WTC11 (cell line): ENCODE measurements around the gene KRTAP10-3.

Experiments
- TEAD4 ChIP-seq: sonication (generic); formaldehyde crosslinking; IDR thresholded peaks from 2 replicates; pipeline ENCODE4 v1.8.0; 2022; ENCODE audit warnings: mild to moderate bottlenecking, missing genetic modification reagents
- TF ChIP-seq, protein P1 (sequence below): fragments of 200-600 bp; IDR thresholded peaks from 2 replicates; pipeline ENCODE4 v1.8.0; 2022; ENCODE audit warnings: antibody characterized with exemption
- TF ChIP-seq, protein P2 (sequence below): sonication (generic); formaldehyde crosslinking; IDR thresholded peaks from 2 replicates; pipeline ENCODE4 v1.8.1; 2022; ENCODE audit warnings: low read depth, missing genetic modification reagents, borderline replicate concordance
- TF ChIP-seq, protein P3 (sequence below): sonication (generic); formaldehyde crosslinking; IDR thresholded peaks from 2 replicates; pipeline ENCODE4 v1.8.0; 2022; ENCODE audit warnings: missing genetic modification reagents
- TF ChIP-seq, protein P4 (sequence below): sonication (generic); formaldehyde crosslinking; conservative IDR thresholded peaks from 2 replicates; pipeline ENCODE4 v1.8.1; 2022; ENCODE audit warnings: mild to moderate bottlenecking, missing genetic modification reagents
- TF ChIP-seq, protein P5 (sequence below): sonication (generic); formaldehyde crosslinking; IDR thresholded peaks from 2 replicates; pipeline ENCODE4 v1.8.0; 2022; ENCODE audit warnings: mild to moderate bottlenecking, missing genetic modification reagents

DNA sequence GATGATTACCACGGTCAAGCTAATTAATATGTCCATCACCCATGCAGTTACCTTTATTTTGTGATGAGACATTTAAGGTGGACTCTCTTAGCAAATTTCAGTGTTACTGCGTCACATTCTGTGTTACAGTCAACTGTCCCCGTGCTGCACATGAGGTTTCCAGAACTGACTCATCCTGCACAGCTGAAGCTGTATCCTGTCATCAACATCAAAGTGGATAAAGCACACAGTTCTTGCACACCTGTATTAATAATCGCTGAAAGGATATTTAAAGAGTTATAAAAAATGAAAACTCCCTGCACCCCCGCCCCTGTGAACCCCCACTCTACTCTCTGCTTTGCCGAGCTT, 25.2 kb upstream of the KRTAP10-3 start:
- TF ChIP-seq, protein P1, sequence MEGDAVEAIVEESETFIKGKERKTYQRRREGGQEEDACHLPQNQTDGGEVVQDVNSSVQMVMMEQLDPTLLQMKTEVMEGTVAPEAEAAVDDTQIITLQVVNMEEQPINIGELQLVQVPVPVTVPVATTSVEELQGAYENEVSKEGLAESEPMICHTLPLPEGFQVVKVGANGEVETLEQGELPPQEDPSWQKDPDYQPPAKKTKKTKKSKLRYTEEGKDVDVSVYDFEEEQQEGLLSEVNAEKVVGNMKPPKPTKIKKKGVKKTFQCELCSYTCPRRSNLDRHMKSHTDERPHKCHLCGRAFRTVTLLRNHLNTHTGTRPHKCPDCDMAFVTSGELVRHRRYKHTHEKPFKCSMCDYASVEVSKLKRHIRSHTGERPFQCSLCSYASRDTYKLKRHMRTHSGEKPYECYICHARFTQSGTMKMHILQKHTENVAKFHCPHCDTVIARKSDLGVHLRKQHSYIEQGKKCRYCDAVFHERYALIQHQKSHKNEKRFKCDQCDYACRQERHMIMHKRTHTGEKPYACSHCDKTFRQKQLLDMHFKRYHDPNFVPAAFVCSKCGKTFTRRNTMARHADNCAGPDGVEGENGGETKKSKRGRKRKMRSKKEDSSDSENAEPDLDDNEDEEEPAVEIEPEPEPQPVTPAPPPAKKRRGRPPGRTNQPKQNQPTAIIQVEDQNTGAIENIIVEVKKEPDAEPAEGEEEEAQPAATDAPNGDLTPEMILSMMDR, result no peak
- TF ChIP-seq TEAD4 (CRISPR knock-in tag), result no peak
- TF ChIP-seq, protein P2, sequence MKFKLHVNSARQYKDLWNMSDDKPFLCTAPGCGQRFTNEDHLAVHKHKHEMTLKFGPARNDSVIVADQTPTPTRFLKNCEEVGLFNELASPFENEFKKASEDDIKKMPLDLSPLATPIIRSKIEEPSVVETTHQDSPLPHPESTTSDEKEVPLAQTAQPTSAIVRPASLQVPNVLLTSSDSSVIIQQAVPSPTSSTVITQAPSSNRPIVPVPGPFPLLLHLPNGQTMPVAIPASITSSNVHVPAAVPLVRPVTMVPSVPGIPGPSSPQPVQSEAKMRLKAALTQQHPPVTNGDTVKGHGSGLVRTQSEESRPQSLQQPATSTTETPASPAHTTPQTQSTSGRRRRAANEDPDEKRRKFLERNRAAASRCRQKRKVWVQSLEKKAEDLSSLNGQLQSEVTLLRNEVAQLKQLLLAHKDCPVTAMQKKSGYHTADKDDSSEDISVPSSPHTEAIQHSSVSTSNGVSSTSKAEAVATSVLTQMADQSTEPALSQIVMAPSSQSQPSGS (CRISPR knock-in tag), result no peak
- TF ChIP-seq, protein P3, sequence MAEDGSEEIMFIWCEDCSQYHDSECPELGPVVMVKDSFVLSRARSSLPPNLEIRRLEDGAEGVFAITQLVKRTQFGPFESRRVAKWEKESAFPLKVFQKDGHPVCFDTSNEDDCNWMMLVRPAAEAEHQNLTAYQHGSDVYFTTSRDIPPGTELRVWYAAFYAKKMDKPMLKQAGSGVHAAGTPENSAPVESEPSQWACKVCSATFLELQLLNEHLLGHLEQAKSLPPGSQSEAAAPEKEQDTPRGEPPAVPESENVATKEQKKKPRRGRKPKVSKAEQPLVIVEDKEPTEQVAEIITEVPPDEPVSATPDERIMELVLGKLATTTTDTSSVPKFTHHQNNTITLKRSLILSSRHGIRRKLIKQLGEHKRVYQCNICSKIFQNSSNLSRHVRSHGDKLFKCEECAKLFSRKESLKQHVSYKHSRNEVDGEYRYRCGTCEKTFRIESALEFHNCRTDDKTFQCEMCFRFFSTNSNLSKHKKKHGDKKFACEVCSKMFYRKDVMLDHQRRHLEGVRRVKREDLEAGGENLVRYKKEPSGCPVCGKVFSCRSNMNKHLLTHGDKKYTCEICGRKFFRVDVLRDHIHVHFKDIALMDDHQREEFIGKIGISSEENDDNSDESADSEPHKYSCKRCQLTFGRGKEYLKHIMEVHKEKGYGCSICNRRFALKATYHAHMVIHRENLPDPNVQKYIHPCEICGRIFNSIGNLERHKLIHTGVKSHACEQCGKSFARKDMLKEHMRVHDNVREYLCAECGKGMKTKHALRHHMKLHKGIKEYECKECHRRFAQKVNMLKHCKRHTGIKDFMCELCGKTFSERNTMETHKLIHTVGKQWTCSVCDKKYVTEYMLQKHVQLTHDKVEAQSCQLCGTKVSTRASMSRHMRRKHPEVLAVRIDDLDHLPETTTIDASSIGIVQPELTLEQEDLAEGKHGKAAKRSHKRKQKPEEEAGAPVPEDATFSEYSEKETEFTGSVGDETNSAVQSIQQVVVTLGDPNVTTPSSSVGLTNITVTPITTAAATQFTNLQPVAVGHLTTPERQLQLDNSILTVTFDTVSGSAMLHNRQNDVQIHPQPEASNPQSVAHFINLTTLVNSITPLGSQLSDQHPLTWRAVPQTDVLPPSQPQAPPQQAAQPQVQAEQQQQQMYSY (CRISPR knock-in tag), result no peak
- TF ChIP-seq, protein P4, sequence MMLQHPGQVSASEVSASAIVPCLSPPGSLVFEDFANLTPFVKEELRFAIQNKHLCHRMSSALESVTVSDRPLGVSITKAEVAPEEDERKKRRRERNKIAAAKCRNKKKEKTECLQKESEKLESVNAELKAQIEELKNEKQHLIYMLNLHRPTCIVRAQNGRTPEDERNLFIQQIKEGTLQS (CRISPR knock-in tag), result no peak
- TF ChIP-seq, protein P5, sequence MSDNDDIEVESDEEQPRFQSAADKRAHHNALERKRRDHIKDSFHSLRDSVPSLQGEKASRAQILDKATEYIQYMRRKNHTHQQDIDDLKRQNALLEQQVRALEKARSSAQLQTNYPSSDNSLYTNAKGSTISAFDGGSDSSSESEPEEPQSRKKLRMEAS (CRISPR knock-in tag), result no peak
